NCI-H2107 (cell line): ENCODE data around the gene SLC2A6.

Experiments
- DNase-seq: peaks from one replicate; lab custom pipeline; 2025; lab: John Stamatoyannopoulos, UW

SLC2A6 gene

GRCh38 chr9:133477461-133477860, 1.4 kb downstream of the SLC2A6 start:
- no peak for DNase-seq

- DNase-seq: no peak
Measured at GRCh38 chr9:133476941-133477340, 2.0 kb downstream of the SLC2A6 start.

DNA sequence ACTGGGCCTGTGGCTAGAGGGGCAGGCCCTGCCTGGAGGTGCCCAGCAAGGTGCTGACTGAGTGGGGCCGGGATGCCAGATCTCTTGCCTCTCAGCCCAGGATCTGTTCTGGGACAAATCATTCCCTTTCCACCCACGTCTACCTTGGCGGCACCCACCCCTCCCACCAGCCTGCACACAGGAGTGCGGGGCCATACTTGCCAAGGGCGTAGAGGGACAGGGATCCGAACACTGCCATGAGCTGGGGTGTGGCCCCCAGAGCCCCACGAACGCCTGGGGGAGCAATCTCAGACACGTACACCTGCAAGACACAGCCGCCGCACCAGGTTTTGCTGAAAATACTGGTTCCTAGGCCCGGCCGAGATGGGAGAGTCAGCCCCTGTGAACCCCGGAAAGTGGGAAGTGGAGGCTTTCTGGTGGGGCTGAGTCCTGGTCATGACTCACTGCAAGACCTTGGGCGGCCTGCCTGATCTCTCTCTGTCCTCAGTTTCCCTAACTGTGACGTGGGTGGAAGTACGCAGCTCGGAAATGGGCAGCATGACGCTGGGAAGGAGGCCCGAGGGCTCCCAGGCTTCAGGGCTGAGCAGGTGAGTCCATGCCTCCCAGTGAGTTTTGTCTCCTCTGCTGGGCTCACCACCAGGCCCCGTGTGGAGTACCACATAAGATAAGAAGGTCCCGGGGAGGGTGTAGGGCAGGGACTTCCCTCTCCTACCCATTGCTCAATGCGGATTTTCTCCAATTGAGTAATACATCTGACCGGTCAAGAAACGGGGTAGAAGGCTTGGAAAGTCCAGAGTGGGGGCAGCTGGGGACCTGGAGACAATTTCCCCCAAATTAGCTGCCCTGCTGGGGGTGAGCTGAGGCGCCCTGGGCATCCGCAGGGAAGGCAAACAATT, 2.6 kb downstream of the SLC2A6 start:
- no peak for DNase-seq

DNA sequence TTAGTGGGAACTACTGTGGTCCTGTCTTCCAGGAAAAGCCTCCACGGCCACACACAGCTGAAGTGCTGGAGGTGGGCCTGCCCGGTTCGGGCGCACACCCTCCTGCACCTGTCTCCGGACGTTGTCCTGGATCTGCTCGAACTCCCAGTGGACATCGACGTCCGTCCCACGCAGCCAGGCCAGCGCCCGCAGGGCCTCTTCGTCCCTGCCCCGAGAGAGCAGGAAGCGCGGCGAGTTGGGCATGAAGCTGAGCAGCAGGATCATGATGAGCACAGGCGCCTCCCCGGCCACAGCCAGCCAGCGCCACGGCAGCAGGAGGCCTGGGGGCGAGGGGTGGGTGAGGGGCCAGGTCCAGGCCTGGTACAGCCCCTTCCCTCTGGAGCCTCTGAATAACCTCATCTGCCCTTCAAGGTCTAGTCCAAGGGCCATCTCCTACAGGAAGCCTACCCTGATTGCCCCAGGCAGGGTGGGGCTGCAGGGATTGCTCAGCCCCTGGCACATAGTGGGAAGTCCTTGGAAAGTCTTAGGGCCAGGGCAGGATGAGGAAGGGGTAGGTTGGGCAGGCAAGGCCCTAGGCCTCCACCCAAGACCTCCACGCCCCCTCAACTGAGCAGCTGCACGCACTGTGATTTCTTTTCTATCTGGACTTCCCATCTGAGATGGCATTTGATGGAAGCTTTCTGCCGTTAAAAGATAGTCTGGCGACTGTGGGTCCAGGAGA, 3.4 kb downstream of the SLC2A6 start:
- DNase-seq: no peak

DNA sequence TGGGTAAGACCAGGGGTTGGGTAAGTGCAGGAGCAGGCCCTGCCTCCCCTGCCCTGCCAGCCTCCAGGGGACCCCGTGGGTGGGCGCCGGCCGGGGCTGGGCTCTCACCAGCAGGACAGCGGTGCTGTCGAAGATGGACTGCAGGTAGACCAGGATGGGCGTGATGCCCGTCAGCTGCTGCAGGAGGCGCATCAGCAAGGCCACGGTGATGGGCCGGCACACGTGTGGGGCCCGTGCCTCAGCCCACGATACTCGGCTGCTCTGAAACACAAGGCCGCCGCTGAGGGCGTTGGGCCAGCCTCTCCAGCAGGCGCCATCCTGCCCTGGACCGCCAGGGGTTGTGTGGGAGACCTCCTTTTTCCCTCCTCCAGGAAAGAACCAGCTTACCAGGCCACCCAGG, 4.0 kb downstream of the SLC2A6 start:
- no peak for DNase-seq

- no peak for DNase-seq
Measured at GRCh38 chr9:133474215-133474614, 4.7 kb downstream of the SLC2A6 start.

GRCh38 chr9:133473743-133474142, 5.2 kb downstream of the SLC2A6 start:
- no peak for DNase-seq

DNA sequence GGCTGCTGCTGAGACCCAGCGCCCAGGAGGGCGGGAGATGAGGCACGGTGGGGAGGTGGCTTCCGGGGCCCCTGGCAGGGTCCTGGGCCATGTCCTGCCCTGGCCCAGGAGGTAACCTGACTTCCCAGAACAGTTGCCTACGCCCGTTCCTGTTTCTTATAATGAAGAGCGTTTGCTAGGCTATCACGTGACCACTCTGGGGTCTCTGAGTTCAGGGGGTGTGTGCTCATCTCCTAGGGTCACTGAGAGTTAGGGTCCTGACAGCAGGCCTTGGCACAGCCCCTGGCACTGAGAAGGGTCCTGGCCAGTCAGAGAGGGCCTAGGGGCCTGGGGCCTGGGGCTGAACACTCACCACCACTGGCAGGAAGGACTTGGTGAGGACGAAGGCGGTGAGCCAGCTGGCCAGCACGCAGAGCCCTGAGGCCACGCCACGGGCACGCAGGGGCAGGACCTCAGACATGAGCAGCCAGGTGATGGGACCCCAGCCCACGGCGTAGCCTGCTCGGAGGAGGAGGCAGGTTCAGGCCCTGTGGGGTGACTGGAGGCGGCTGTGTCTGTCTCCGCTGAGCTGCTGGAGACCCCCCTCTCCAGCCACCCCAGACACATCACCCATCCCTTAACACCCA, 6.0 kb downstream of the SLC2A6 start:
- no peak for DNase-seq

DNA sequence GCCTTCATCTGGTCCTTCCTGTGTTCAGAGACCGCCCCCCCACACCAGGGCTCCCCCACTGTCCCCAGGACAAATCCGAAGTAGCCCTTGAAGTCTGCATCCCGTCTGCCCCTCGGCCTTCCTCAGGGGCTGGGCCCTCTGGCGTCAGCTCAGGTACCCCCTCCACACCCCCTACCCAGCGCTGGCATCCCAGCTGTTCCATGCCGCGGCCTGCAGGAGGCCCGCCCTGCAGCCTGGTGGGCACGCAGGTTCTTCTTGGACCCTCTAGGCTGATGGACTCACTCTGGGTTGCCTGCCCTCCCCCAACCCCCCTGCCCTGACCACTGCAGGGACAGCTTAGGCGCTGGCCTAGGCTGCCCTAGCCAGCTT, 6.6 kb downstream of the SLC2A6 start:
- DNase-seq: no peak

DNA sequence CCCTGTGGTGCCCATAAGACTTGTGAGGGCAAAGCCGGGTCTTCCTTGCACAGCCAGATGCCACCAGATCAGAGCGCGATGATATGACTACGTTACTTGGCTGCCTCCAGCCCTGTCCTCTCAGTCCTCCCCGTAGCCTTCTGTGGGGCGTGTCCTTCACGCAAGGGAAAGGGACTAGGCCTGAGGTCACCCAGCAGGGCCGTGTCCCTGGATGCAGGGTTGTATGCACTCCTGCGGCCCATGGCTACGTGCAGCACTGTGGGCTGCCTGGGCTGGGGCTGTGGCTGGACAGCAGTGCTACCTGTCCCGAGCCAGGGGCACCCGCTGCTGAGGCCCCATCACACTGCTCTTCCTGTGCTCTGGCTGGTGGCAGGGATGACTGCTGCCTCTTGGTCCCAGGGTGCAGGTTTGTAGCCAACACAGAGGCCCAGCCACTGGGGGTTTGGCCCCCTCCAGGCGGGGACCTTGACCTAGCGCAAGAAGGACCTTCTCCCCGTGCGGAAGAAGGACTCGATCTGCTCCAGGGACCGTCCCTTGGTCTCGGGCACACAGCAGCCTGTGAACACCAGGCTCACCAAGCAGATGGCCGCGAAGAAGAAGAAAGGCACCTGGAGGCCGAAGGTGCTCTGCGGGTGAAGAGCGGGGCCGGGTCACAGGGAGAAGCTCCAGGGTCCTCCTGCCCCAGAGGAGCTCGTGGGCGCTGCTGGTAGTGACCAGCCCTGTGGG, 7.2 kb downstream of the SLC2A6 start:
- no peak for DNase-seq

DNA sequence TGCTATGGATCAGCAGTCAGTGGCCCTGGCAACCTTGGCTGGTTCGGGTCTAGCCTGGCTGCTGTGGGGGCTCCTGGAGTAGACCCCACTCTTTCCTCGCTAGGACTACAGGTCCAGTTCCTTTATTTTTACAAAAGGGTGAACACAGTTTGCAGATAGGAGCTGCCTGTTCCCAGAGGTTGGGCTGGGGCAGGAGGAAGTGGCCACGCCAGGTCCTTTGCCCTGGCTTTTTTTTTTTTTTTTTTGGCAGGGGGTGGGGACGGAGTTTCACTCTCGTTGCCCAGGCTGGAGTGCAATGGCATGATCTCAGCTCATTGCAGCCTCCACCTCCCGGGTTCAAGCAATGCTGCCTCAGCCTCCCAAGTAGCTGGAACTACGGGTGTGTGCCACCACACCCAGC, 7.9 kb downstream of the SLC2A6 start:
- DNase-seq: no peak

GRCh38 chr9:133470427-133470924, 8.4 kb downstream of the SLC2A6 start:
- no peak for DNase-seq

- no peak for DNase-seq
Measured at GRCh38 chr9:133468777-133469421, 10.0 kb downstream of the SLC2A6 start.

DNA sequence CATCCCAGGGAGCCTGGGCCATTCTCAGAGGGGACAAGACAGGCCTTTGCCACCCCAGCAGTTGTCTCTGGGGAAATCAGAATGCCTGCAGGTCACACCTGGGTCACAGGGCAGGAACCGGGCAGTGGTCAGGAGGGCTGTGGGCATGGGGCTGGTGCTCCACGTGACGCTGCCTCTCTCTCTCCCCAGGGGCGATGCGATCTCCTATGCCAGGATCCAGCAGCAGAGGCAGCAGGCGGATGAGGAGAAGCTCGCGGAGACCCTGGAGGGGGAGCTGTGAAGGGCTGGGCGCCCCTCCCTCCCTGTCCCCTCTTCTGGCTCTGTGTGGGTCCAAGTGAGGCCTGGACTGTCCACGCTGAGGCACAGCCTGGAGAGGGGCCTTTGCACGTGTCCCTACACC, 10.5 kb downstream of the SLC2A6 start:
- no peak for DNase-seq

GRCh38 chr9:133467101-133467500, 11.8 kb downstream of the SLC2A6 start:
- DNase-seq: no peak

DNA sequence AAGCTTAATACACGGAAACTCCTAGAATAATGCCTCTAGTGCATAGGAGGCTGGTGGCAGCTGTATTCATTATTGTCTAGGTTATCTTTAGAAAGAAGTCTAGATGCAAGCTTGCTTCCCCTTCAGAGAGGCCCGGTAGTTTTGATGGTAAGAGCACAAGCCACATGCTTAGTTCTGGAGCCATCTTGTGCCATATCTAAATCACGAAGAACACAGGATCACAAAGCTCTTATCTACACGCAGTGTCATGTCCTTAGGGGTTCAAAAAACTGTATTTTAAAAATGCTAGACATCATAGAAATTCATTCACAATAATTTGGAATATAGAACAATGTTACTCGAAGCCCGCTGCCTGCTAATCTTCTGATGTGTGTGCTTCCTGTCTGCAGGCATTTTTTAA, 12.9 kb downstream of the SLC2A6 start:
- DNase-seq: no peak

- no peak for DNase-seq
Measured at GRCh38 chr9:133464638-133465037, 14.3 kb downstream of the SLC2A6 start.

DNA sequence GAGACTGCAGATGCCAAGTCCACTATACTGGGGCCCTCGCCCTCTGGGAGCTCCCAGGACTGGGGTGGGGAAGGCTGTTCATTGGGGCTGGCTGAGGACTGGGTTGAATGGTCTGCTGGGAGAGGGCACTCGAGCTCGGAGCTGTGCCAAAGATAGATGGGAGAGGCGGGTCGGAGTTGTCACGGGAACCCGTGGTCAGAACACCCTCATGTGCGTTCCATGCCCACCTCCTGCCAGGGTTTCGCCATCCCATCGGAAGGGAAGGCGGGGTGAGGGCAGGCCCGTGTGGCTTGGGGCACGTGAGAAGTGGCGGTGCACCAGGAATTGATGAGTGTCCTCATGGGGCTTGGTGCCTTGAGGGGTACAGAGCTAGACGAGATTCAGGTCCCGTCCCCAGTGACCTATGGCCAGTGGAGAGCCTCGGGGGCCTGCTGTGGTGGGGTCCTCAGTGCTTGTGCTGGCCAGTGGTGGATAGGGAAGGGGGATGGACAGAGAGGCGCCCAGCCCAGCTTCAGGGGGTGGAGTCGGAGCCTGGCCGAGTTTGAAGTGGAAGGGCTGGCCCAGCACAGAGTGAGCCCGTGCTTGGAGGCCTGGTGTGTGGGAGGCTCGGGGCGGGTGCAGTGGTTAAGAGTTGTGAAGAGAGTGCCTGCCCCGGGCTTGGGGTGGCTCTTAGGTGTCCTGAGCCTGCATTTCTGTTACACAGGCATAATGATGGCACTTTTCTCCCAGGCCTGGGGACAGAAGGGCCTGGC, 14.9 kb downstream of the SLC2A6 start:
- no peak for DNase-seq

GRCh38 chr9:133463234-133463863, 15.6 kb downstream of the SLC2A6 start:
- DNase-seq: no peak

- DNase-seq: no peak
Measured at GRCh38 chr9:133461975-133462374, 16.9 kb downstream of the SLC2A6 start.
